AG04450 (cell line): ENCODE data around the gene GLIPR1L1. TPM values are rescaled to one million over a fixed set of nuclear protein-coding genes. Genes with fewer than 3 reads are reported as not detected.

Source experiments
- CTCF ChIA-PET: fragments of 300-600, 350-600 bp; formaldehyde crosslinking; extraction: SDS; loops from one replicate; lab custom pipeline; 2022; ENCODE audit warnings: antibody characterized with exemption, inconsistent platforms; lab: Charles Lee
- POLR2A ChIA-PET: fragments of 350-600 bp; formaldehyde crosslinking; extraction: SDS; loops from one replicate; lab custom pipeline; 2021; ENCODE audit warnings: antibody characterized with exemption, inconsistent platforms; lab: Yijun Ruan, JAX
- DNase-seq: peaks from one replicate; pipeline ENCODE4 v3.0.0-alpha.2; 2011; ENCODE audit warnings: low read depth, low spot score
- H3K27ac ChIP-seq: one replicate; pipeline ENCODE4 v1.5.1; 2012; ENCODE audit warnings: low read depth, low read length, control low read depth
- H3K27me3 ChIP-seq: one replicate; pipeline ENCODE4 v1.6.0; 2012; ENCODE audit warnings: low read length; ENCODE audit not compliant: control insufficient read depth, insufficient read depth
- H3K4me3 ChIP-seq: 2 replicates; pipeline ENCODE4 v1.5.1; 2011; ENCODE audit warnings: mild to moderate bottlenecking, low read depth, low read length, control low read depth
- H3K9me3 ChIP-seq: 2 replicates; pipeline ENCODE4 v1.5.1; 2012; ENCODE audit warnings: low read length; ENCODE audit not compliant: control insufficient read depth, insufficient read depth
- CTCF ChIP-seq: IDR thresholded peaks from 2 replicates; pipeline ENCODE4 v1.5.1; 2011; ENCODE audit warnings: low read depth, low read length, control low read depth, inconsistent platforms
- polyA plus RNA-seq: library from polyadenylated mRNA; depleted of rRNA; stranded (reverse); fragments of >200 nt; gene quantifications from 2 replicates; pipeline ENCODE4 v1.2.3, GENCODE V29; 2011

The GLIPR1L1 gene
- polyA plus RNA-seq, 1 experiment, result not detected

DNA sequence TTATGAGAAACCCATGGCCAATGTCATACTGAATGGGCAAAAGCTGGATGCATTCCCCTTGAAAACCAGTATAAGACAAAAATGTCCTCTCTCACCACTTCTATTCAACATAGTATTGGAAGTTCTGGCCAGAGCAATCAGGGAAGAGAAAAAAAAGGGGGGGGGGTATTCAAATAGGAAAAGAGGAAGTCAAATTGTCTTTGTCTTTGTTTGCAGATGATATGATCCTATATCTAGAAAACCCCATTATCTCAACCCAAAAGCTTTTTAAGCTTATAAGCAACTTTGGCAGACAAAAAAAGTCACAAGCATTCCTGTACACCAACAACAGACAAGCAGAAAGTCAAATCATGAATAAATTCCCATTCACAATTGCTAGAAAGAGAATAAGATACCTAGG, 19.5 kb downstream of the GLIPR1L1 start:
- no peak for TF ChIP-seq CTCF
- no peak overlapping the region for H3K27ac ChIP-seq
- no peak overlapping the region for H3K4me3 ChIP-seq
- ChIA-PET POLR2A (no interaction called here), CTCF (interaction anchor here (2.0 kb wide), 1 partner anchor 19 kb away, joined by 6 read pairs; the partner anchor contains the start of gene GLIPR1L1)
- no peak for DNase-seq
- no peaks in the 10 kb centered on the region for H3K9me3 ChIP-seq
- no peaks in the 10 kb centered on the region for H3K27me3 ChIP-seq

GRCh38 chr12:75360920-75361319, 26.4 kb downstream of the GLIPR1L1 start:
- DNase-seq, result no peak
- Histone ChIP-seq H3K9me3 (no peaks in the 10 kb centered on the region), H3K4me3 (no peak overlapping the region), H3K27me3 (no peaks in the 10 kb centered on the region), H3K27ac (no peak overlapping the region)
- POLR2A ChIA-PET, result no interaction called here
- no peak for TF ChIP-seq CTCF
- CTCF ChIA-PET, result interaction anchor here (0.6 to 1.1 kb wide), 2 partner anchors 30 kb away, joined by 3 read pairs; no protein-coding TSS in a partner anchor

- ChIA-PET POLR2A (no interaction called here), CTCF (interaction anchor here (0.6 to 1.1 kb wide), 2 partner anchors 29 to 30 kb away, joined by 3 read pairs; no protein-coding TSS in a partner anchor)
- Histone ChIP-seq H3K27me3 (no peaks in the 10 kb centered on the region), H3K9me3 (no peaks in the 10 kb centered on the region), H3K27ac (no peak overlapping the region), H3K4me3 (no peak overlapping the region)
- no peak for DNase-seq
- no peak for TF ChIP-seq CTCF
Observed at GRCh38 chr12:75361408-75361807, 26.9 kb downstream of the GLIPR1L1 start.

DNA sequence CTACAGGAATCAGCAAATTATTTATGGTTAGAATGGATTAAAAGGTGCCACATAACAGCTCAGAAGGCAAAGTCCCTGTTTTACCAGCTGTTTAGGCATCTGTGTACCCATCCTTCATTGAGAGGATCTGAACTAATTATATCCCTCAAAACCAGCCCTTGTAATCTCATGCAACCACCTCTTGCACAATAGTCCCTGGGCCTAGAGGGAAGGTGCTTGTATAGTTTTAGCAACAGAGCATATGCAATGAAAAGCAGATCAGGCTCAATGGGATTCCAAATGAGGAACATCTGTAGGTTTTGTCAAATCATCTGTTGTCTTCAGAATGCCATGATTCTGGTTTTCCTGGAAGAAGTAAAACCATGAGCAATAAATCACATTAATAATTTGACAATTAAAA, 30.4 kb downstream of the GLIPR1L1 start:
- ChIA-PET POLR2A (no interaction called here), CTCF (interaction anchor here (0.9 kb wide), 1 partner anchor 26 kb away, joined by 3 read pairs; no protein-coding TSS in a partner anchor)
- no peak for TF ChIP-seq CTCF
- DNase-seq, result no peak
- H3K4me3 ChIP-seq, result no peak overlapping the region
- no peak overlapping the region for H3K27ac ChIP-seq
- H3K9me3 ChIP-seq, result no peaks in the 10 kb centered on the region
- H3K27me3 ChIP-seq, result no peaks in the 10 kb centered on the region

DNA sequence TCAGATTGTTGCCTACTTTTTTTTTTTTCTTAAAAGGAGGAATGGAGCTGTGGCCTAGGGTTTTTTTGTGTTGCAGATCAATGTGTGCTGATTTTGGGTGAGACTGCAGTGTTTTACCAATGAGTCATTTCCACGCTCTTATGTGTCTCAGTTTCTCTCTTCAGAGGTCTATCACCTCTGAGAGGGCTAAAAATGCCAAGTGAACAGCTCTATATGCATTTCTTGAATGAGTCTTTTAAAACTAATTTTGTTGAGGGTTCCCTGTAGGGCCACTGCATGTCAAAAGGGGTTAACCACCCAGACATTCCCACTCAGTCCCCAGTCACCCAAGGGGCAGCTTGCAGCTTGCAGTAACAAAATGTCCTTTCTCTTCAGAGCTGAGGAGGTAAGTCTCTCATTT, 32.2 kb downstream of the GLIPR1L1 start:
- H3K4me3 ChIP-seq, result no peak overlapping the region
- TF ChIP-seq CTCF, result no peak
- no peaks in the 10 kb centered on the region for H3K9me3 ChIP-seq
- ChIA-PET CTCF (interaction anchor here (1.0 to 1.6 kb wide), 3 partner anchors 10 to 33 kb away, joined by 3 to 14 read pairs (median 10); partner anchors contain the start of genes GLIPR1L1 and GLIPR1L2), POLR2A (no interaction called here)
- H3K27me3 ChIP-seq, result no peaks in the 10 kb centered on the region
- no peak overlapping the region for H3K27ac ChIP-seq
- DNase-seq, result no peak
